ENCODE measurements around the gene TMEM37. TPM values are rescaled to one million over a fixed set of nuclear protein-coding genes. Genes with fewer than 3 reads are reported as not detected.

The TMEM37 gene
- polyA plus RNA-seq, 1 experiment: 0.63 TPM

DNA sequence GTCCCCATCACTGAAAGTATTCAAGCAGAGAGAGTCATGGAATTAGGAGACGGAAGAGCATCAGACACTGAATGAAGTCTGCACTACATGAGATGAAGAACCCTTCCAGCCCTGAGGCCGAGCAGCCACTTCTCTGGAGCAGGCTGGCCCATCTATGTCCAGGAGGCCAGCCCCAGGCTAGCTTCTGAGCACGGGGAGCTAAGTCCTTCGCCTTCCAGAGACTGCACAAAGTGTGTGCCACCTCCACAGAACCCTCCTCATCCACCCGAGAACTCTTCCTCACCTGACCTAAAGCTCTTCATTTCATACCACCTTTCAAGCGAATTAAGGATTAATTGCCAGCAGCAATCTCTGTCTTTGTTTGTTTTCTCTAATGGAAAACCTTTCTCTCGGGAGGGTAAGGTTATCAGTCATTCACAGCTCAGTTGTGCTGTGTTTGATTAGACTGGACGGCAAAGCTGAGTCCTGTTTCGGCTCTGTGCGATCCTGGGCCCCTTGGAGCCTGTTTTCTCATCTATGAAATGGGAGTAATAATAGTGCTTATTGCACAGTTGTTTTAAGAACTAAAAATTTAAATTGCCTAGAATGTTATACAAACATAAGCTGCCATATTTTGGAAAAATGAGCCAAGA lies 54.7 kb downstream of the TMEM37 start:
- POLR2A ChIA-PET: no interaction called here
- Histone ChIP-seq H3K27me3 (ENCODE audit: control insufficient read depth, insufficient read depth, low read length) (no peaks in the 10 kb centered on the region; the same call in 1 of the 2 replicates), H3K4me3 (ENCODE audit: low read depth, low read length) (no peak overlapping the region), H3K36me3 (ENCODE audit: control insufficient read depth, insufficient read depth, low read length) (no peaks in the 10 kb centered on the region)
- CTCF ChIA-PET: interaction anchor here (0.8 to 6.9 kb wide), 3 partner anchors 8 to 80 kb away, joined by 3 to 59 read pairs (median 4); no protein-coding TSS in a partner anchor
- TF ChIP-seq, protein P1, sequence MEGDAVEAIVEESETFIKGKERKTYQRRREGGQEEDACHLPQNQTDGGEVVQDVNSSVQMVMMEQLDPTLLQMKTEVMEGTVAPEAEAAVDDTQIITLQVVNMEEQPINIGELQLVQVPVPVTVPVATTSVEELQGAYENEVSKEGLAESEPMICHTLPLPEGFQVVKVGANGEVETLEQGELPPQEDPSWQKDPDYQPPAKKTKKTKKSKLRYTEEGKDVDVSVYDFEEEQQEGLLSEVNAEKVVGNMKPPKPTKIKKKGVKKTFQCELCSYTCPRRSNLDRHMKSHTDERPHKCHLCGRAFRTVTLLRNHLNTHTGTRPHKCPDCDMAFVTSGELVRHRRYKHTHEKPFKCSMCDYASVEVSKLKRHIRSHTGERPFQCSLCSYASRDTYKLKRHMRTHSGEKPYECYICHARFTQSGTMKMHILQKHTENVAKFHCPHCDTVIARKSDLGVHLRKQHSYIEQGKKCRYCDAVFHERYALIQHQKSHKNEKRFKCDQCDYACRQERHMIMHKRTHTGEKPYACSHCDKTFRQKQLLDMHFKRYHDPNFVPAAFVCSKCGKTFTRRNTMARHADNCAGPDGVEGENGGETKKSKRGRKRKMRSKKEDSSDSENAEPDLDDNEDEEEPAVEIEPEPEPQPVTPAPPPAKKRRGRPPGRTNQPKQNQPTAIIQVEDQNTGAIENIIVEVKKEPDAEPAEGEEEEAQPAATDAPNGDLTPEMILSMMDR (IDR thresholded peaks at IDR 0.05; ENCODE audit: insufficient read depth, low read depth, low read length): no peak
- no peak for DNase-seq (ENCODE audit: low read depth)

GRCh38 chr2:119486886-119487285 lies 55.2 kb downstream of the TMEM37 start:
- Histone ChIP-seq H3K27me3 (ENCODE audit: control insufficient read depth, insufficient read depth, low read length) (no peaks in the 10 kb centered on the region; the same call in 1 of the 2 replicates), H3K4me3 (ENCODE audit: low read depth, low read length) (no peak overlapping the region), H3K36me3 (ENCODE audit: control insufficient read depth, insufficient read depth, low read length) (no peaks in the 10 kb centered on the region)
- no peak for DNase-seq (ENCODE audit: low read depth)
- CTCF ChIA-PET: interaction anchor here (0.8 to 6.9 kb wide), 2 partner anchors 10 to 81 kb away, joined by 4 to 59 read pairs; no protein-coding TSS in a partner anchor
- POLR2A ChIA-PET: no interaction called here
- TF ChIP-seq, protein P1 (IDR thresholded peaks at IDR 0.05; ENCODE audit: insufficient read depth, low read depth, low read length): no peak

DNA sequence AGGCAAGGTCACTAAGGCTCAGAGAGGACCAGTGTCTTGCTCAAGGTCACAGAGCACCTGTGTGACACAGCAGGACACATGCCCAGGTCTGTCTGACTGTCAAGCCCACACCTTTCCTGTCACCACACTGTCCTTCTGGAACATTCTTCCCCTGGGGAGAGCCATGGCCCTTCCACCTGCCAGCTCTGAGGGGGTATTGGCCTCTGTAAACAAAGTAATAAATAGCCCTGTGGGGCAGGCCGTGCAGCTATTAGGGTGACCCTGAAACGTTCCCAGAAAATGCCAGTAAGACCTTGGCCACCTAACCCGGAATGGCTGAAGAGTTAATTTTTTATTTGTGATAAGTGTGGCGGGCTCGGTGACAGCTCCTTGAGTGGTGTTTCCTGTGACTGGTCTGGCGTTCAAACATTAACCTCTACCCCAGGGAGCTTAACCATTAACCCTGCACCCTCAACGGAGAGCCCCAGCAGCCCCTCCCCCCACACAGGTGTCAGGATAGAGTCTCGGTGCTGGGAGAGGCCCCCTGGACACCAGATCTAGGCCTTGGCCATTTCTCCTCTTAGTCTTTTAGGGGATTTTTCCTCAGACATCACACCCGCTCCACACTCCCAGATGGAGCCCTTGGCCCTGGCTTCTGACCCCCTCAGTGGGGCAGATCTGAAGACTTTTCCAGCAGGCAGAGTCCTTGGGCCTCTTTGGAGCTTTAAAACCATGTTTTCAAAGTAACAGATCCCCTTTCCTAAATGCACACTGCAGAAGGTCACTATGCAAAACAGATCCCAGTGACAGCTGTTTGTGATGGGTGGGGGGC lies 56.0 kb downstream of the TMEM37 start:
- no peak for DNase-seq (ENCODE audit: low read depth)
- POLR2A ChIA-PET: no interaction called here
- no peaks in the 10 kb centered on the region for H3K36me3 ChIP-seq (ENCODE audit: control insufficient read depth, insufficient read depth, low read length)
- no peaks in the 10 kb centered on the region; the same call in 1 of the 2 replicates for H3K27me3 ChIP-seq (ENCODE audit: control insufficient read depth, insufficient read depth, low read length)
- CTCF ChIA-PET: interaction anchor here (0.7 to 6.9 kb wide), 4 partner anchors 11 to 154 kb away, joined by 3 to 59 read pairs (median 4); no protein-coding TSS in a partner anchor
- TF ChIP-seq, protein P1 (IDR thresholded peaks at IDR 0.05; ENCODE audit: insufficient read depth, low read depth, low read length): no peak
- H3K4me3 ChIP-seq (ENCODE audit: low read depth, low read length): no peak overlapping the region

Other genes with a start within 250 kb of the TMEM37 start
- 7.7 and 13.9 TPM in 2 replicates for gene STEAP3, start 208.0 kb upstream of the TMEM37 start, polyA plus RNA-seq (2011; rRNA removed)
- gene C2orf76, start 65.0 kb upstream of the TMEM37 start, polyA plus RNA-seq (2011; rRNA removed): 7.0 and 25.0 TPM in 2 replicates
- 104 and 167 TPM in 2 replicates for gene DBI, start 64.9 kb upstream of the TMEM37 start, polyA plus RNA-seq (2011; rRNA removed)
- not detected in 2 replicates for gene SCTR, start 92.6 kb downstream of the TMEM37 start, polyA plus RNA-seq (2011; rRNA removed)
- 0.12 TPM in 1 of 2 replicates, not detected in the other for gene CFAP221, start 112.6 kb downstream of the TMEM37 start, polyA plus RNA-seq (2011; rRNA removed)
- 6.2 and 8.3 TPM in 2 replicates for gene TMEM177, start 247.3 kb downstream of the TMEM37 start, polyA plus RNA-seq (2011; rRNA removed)

Measured in BJ (cell line).